T-helper 2 cell treated with Interferon-gamma antibody and Interleukin-4, amounts not matched to agents 100 ng/mL and 5 ng/mL, for 36 hours (primary cell): ENCODE measurements around the gene SERINC1. TPM values are rescaled to one million over a fixed set of nuclear protein-coding genes. Genes with fewer than 3 reads are reported as not detected.
"Not testable (repeated sequence)": the region's sequence is repeated elsewhere in the genome, so short reads cannot be mapped to it uniquely, and the experiment has no call there.

ENCODE experiments used
- intact Hi-C: fragments of 100-400 bp; cut with micrococcal nuclease; formaldehyde crosslinking; loops from one replicate; pipeline ENCODE4 v1.15.1; 2023
- total RNA-seq: library from RNA; stranded (reverse); gene quantifications from 2 replicates; pipeline ENCODE4 v1.2.3, GENCODE V29; 2022

The SERINC1 gene
- total RNA-seq = 49.0 and 49.1 TPM in 2 replicates

- intact Hi-C loops = loop anchor here (1.0 to 5.0 kb wide), 4 partner anchors 72 to 1137 kb away; partner anchors contain the start of genes HSF2 and TBC1D32
Measured at GRCh38 chr6:122471107-122472021, at the start of gene SERINC1. SERINC1 (minus strand) TSS chr6:122471807; CDS start chr6:122471737, 70 bp downstream.

GRCh38 chr6:122511193-122511924 is 39.8 kb upstream of the SERINC1 start:
- intact Hi-C loops = no loop called here

- intact Hi-C loops = not testable (repeated sequence)
Measured at GRCh38 chr6:122505170-122505569, 33.6 kb upstream of the SERINC1 start.

GRCh38 chr6:122501475-122501874 is 29.9 kb upstream of the SERINC1 start:
- intact Hi-C loops = no loop called here

- intact Hi-C loops = loop anchor here (10.0 kb wide), 1 partner anchor 239 kb away; no protein-coding TSS in a partner anchor
Measured at GRCh38 chr6:122495612-122496011, 24.0 kb upstream of the SERINC1 start.

GRCh38 chr6:122494665-122495272 is 23.2 kb upstream of the SERINC1 start:
- intact Hi-C loops = loop anchor here (5.0 to 10.0 kb wide), 2 partner anchors 240 to 343 kb away; no protein-coding TSS in a partner anchor

GRCh38 chr6:122491919-122492555 is 20.4 kb upstream of the SERINC1 start:
- intact Hi-C loops = loop anchor here (1.0 to 10.0 kb wide), 3 partner anchors 38 to 345 kb away; no protein-coding TSS in a partner anchor

- intact Hi-C loops = loop anchor here (5.0 to 10.0 kb wide), 2 partner anchors 244 to 347 kb away; no protein-coding TSS in a partner anchor
Measured at GRCh38 chr6:122490607-122491006, 19.0 kb upstream of the SERINC1 start.

- intact Hi-C loops = no loop called here
Measured at GRCh38 chr6:122484760-122485159, 13.2 kb upstream of the SERINC1 start.

GRCh38 chr6:122482750-122483080 is 11.1 kb upstream of the SERINC1 start:
- intact Hi-C loops = no loop called here

GRCh38 chr6:122476131-122476530 is 4.5 kb upstream of the SERINC1 start:
- intact Hi-C loops = loop anchor here (1.0 kb wide), 2 partner anchors 54 to 363 kb away; no protein-coding TSS in a partner anchor

GRCh38 chr6:122472022-122472340 is 374 bp upstream of the SERINC1 start:
- intact Hi-C loops = loop anchor here (5.0 kb wide), 1 partner anchor 90 kb away; no protein-coding TSS in a partner anchor

GRCh38 chr6:122461885-122462284 is 9.7 kb downstream of the SERINC1 start:
- intact Hi-C loops = no loop called here

GRCh38 chr6:122459865-122460416 is 11.7 kb downstream of the SERINC1 start:
- intact Hi-C loops = not testable (repeated sequence)

GRCh38 chr6:122459240-122459639 is 12.4 kb downstream of the SERINC1 start:
- intact Hi-C loops = no loop called here

- intact Hi-C loops = no loop called here
Measured at GRCh38 chr6:122458087-122458486, 13.5 kb downstream of the SERINC1 start.

- intact Hi-C loops = not testable (repeated sequence)
Measured at GRCh38 chr6:122455116-122455515, 16.5 kb downstream of the SERINC1 start.

- intact Hi-C loops = no loop called here
Measured at GRCh38 chr6:122454673-122455072, 16.9 kb downstream of the SERINC1 start.

- intact Hi-C loops = no loop called here
Measured at GRCh38 chr6:122452509-122452908, 19.1 kb downstream of the SERINC1 start.

- intact Hi-C loops = no loop called here
Measured at GRCh38 chr6:122449069-122449468, 22.5 kb downstream of the SERINC1 start.

- intact Hi-C loops = no loop called here
Measured at GRCh38 chr6:122445274-122445673, 26.3 kb downstream of the SERINC1 start.
